IMR-90 (cell line): ENCODE data around the gene GLRX2. TPM values are rescaled to one million over a fixed set of nuclear protein-coding genes. Genes with fewer than 3 reads are reported as not detected.

Source experiments
- ATAC-seq: fragments of 200-7000 bp; cut with Tn5 transposase; 2 replicates; pipeline ENCODE4 v1.9.1; 2020; ENCODE audit warnings: low read depth, mild to moderate bottlenecking, moderate library complexity
- BruUV-seq: library from RNA; stranded (reverse); fragments of 400-500 nt; replicated peaks from 2 replicates; lab custom pipeline; 2021; lab: Mats Ljungman, UMichigan
- CTCF ChIA-PET: fragments of 300-600 bp; formaldehyde crosslinking; extraction: SDS; loops from one replicate; lab custom pipeline; 2021; ENCODE audit warnings: antibody characterized with exemption; lab: Yijun Ruan, JAX
- POLR2A ChIA-PET: fragments of 300-600 bp; sonication (Branson Sonifier 250); formaldehyde crosslinking; loops from one replicate; lab custom pipeline; 2022; ENCODE audit warnings: antibody characterized with exemption; ENCODE audit not compliant: unreplicated experiment; lab: Charles Lee
- DNase-seq: peaks from one replicate; pipeline ENCODE4 v3.0.0; 2013
- H2AFZ ChIP-seq: replicated peaks from 2 replicates; pipeline ENCODE3; 2013; ENCODE audit warnings: low read length, mild to moderate bottlenecking; ENCODE audit not compliant: poor library complexity
- H2AK5ac ChIP-seq: 2 replicates; pipeline ENCODE4 v1.6.1; 2013; ENCODE audit warnings: low read depth, low read length, inconsistent platforms
- H2AK9ac ChIP-seq: replicated peaks from 2 replicates; pipeline ENCODE3; 2013; ENCODE audit warnings: mild to moderate bottlenecking, low read depth, low read length, moderate library complexity; ENCODE audit not compliant: poor library complexity
- H2BK120ac ChIP-seq: 2 replicates; pipeline ENCODE4 v1.6.1; 2013; ENCODE audit warnings: low read depth, low read length, inconsistent platforms
- H2BK15ac ChIP-seq: 3 replicates; pipeline ENCODE4 v1.6.1; 2013; ENCODE audit warnings: low read depth, low read length, inconsistent platforms
- H2BK20ac ChIP-seq: 2 replicates; pipeline ENCODE4 v1.6.1; 2013; ENCODE audit warnings: low read depth, mild to moderate bottlenecking, inconsistent platforms, low read length, moderate library complexity
- H2BK5ac ChIP-seq: 2 replicates; pipeline ENCODE4 v1.6.1; 2013; ENCODE audit warnings: mild to moderate bottlenecking, low read depth, low read length, inconsistent platforms; ENCODE audit not compliant: poor library complexity, severe bottlenecking
- H3K14ac ChIP-seq: replicated peaks from 2 replicates; pipeline ENCODE4 v1.6.1; 2013; ENCODE audit warnings: low read depth, low read length, inconsistent platforms
- H3K18ac ChIP-seq: 2 replicates; pipeline ENCODE4 v1.6.1; 2013; ENCODE audit warnings: low read depth, low read length, control low read depth
- H3K23ac ChIP-seq: 2 replicates; pipeline ENCODE4 v1.6.1; 2013; ENCODE audit warnings: low read depth, low read length, inconsistent platforms
- H3K27ac ChIP-seq: 2 replicates; pipeline ENCODE4 v1.5.1; 2013; ENCODE audit warnings: mild to moderate bottlenecking, control low read depth, low read length; ENCODE audit not compliant: insufficient read depth
- H3K27me3 ChIP-seq: 2 replicates; pipeline ENCODE4 v1.6.1; 2013; ENCODE audit warnings: low read length; ENCODE audit not compliant: control insufficient read depth, insufficient read depth
- H3K36me3 ChIP-seq: 2 replicates; pipeline ENCODE4 v1.6.1; 2013; ENCODE audit warnings: low read length, mixed read lengths; ENCODE audit not compliant: control insufficient read depth, insufficient read depth
- H3K4ac ChIP-seq: 2 replicates; pipeline ENCODE4 v1.6.1; 2013; ENCODE audit warnings: low read depth, low read length, inconsistent platforms
- H3K4me1 ChIP-seq: 2 replicates; pipeline ENCODE4 v1.6.1; 2013; ENCODE audit warnings: low read length, mixed read lengths; ENCODE audit not compliant: control insufficient read depth, insufficient read depth
- H3K4me2 ChIP-seq: 2 replicates; pipeline ENCODE4 v1.6.1; 2013; ENCODE audit warnings: low read depth, mild to moderate bottlenecking, control low read depth, low read length, moderate library complexity
- H3K4me3 ChIP-seq: 2 replicates; pipeline ENCODE4 v1.5.1; 2013; ENCODE audit warnings: low read depth, mild to moderate bottlenecking, control low read depth, low read length, moderate library complexity; ENCODE audit not compliant: insufficient read depth
- H3K56ac ChIP-seq: 2 replicates; pipeline ENCODE4 v1.6.1; 2013; ENCODE audit warnings: low read length, inconsistent platforms; ENCODE audit not compliant: insufficient read depth; ENCODE audit errors: extremely low read depth
- H3K79me1 ChIP-seq, 2 experiments: 2 replicates each; pipeline ENCODE4 v1.6.1; 2013; ENCODE audit warnings: low read length in 2 of 2, inconsistent platforms in 1 of 2, low read depth in 1 of 2
- H3K9ac ChIP-seq: 2 replicates; pipeline ENCODE4 v1.6.1; 2013; ENCODE audit warnings: low read depth, low read length, control low read depth
- H3K9me1 ChIP-seq: 2 replicates; pipeline ENCODE4 v1.6.1; 2013; ENCODE audit warnings: low read length, inconsistent platforms; ENCODE audit not compliant: insufficient read depth
- H3K9me3 ChIP-seq: 2 replicates; pipeline ENCODE4 v1.6.1; 2013; ENCODE audit warnings: low read length; ENCODE audit not compliant: control insufficient read depth, insufficient read depth
- H4K20me1 ChIP-seq: 2 replicates; pipeline ENCODE4 v1.6.1; 2013; ENCODE audit warnings: low read length, inconsistent platforms; ENCODE audit not compliant: insufficient read depth
- H4K5ac ChIP-seq: 2 replicates; pipeline ENCODE4 v1.6.1; 2013; ENCODE audit warnings: mild to moderate bottlenecking, low read depth, low read length, control low read depth
- H4K8ac ChIP-seq, 2 experiments: 2 replicates each; pipeline ENCODE4 v1.6.1; 2013; ENCODE audit warnings: low read depth in 2 of 2, low read length in 2 of 2, control low read depth in 1 of 2, inconsistent platforms in 1 of 2
- H4K91ac ChIP-seq: 2 replicates; pipeline ENCODE4 v1.6.1; 2013; ENCODE audit warnings: low read depth, low read length, inconsistent platforms; ENCODE audit not compliant: insufficient read depth
- BHLHE40 ChIP-seq: fragments of 150-350 bp; IDR thresholded peaks from 2 replicates; pipeline ENCODE4 v1.6.1; 2016; ENCODE audit warnings: mild to moderate bottlenecking, low read depth, low read length
- MXI1 ChIP-seq: IDR thresholded peaks from 2 replicates; pipeline ENCODE4 v1.6.1; 2012; ENCODE audit warnings: low read depth, mild to moderate bottlenecking, low read length, moderate library complexity, borderline replicate concordance
- NFE2L2 ChIP-seq: fragments of 150-350 bp; IDR thresholded peaks from 2 replicates; pipeline ENCODE4 v1.6.1; 2016; ENCODE audit warnings: low read depth, mild to moderate bottlenecking, low read length
- RAD21 ChIP-seq: IDR thresholded peaks from 2 replicates; pipeline ENCODE4 v1.6.1; 2012; ENCODE audit warnings: low read length, improper control_type of control experiment
- RFX5 ChIP-seq: IDR thresholded peaks from 2 replicates; pipeline ENCODE4 v1.8.0; 2012; ENCODE audit warnings: low read depth, mild to moderate bottlenecking, low read length, moderate library complexity
- WGBS, 2 experiments: methylation state at CpG; one replicate each; pipeline versions ENCODE4 v1.1.5 to v1.1.7; 2013; ENCODE audit warnings: missing lambda C conversion rate in 2 of 2; ENCODE audit not compliant: insufficient read length in 1 of 2; ENCODE audit errors: extremely low coverage in 2 of 2; 5-methylcytosine and 5-hydroxymethylcytosine counted together
- dilution Hi-C: fragments of 300-500 bp; cut with HindIII; formaldehyde crosslinking; loops from one replicate; pipeline ENCODE4 v1.14.3; 2018; ENCODE audit warnings: low sequenced_read_pairs; ENCODE audit not compliant: unreplicated experiment
- in situ Hi-C: fragments of 300-500 bp; cut with MboI; formaldehyde crosslinking; loops from 3 replicates; pipeline ENCODE4 v1.14.3; 2019; ENCODE audit warnings: low sequenced_read_pairs, inconsistent platforms, mixed read lengths
- intact Hi-C: fragments of 100-400 bp; cut with micrococcal nuclease; formaldehyde crosslinking; loops from 2 replicates; pipeline ENCODE4 v1.10.0; 2022
- polyA plus RNA-seq, 3 experiments: library from polyadenylated mRNA; depleted of rRNA; stranded (reverse); fragments of >200 nt; gene quantifications; 2 replicates each; pipeline ENCODE4 v1.2.3, GENCODE V29; 2012; ENCODE audit warnings: low replicate concordance in 1 of 3
- total RNA-seq: library from RNA; depleted of rRNA; stranded (reverse); fragments of >200 nt; gene quantifications from 2 replicates; pipeline ENCODE4 v1.2.3, GENCODE V29; 2012
- TF ChIP-seq, protein P1 (sequence below): conservative IDR thresholded peaks from 2 replicates; pipeline ENCODE4 v1.5.1; 2012; ENCODE audit warnings: mild to moderate bottlenecking, low read depth, low read length, improper control_type of control experiment

GLRX2 gene
- total and polyA plus RNA-seq, 2 of the 4 experiments (the other 2 are of a cell fraction) = 2.0 to 15.9 TPM

DNA sequence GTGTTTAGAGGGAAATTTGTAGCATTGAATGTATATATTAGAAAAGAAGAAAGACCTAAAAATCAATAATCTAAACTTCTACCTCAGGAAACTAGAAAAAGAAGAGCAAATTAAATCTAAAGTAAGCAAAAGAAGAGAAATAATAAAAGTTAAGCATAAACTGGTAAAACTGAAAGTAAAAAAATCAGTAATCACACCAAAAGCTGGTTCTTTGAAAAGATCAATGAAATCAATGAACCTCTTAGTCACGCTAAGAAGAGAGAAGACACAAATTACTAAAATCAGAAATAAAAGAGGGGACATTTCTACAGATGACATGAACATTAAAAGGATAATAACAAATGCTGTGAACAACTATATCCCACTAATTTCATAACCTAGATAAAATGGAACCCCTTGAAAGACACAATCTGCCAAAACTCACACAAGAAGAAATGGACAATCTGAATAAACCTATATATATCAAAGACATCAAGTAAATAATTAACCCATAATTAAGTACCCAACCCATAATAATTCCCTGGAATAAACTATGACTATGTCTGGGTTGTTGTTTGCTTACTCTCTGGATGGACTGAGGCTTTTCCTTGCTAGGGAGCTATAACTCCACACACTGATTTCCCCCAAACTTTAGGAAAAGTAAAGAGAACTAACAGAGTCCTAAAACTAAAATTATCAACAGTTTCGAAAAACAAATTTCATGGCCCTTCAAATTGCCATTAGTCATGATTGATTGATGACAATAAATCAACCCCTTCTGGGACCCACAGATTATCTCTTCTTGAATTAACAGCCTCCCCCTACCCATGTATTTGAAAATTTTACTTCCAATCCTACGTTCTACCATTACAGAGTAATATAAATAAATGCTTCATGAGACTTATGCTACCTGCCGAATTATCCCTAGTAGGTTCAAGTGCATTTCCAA lies 13.9 kb upstream of the GLRX2 start:
- 67% methylated on average over 1 of the region's 4 CpGs; no CpG with 5 or more reads in 1 of the 2 experiments for WGBS, 2 experiments

More for the DNA sequence above, 13.9 kb upstream of the GLRX2 start:
- intact Hi-C loops (no loop called here), dilution Hi-C loops (no loop called here), in situ Hi-C loops (loop anchor here (10.0 kb wide), 1 partner anchor 644 kb away; no protein-coding TSS in a partner anchor)
- CTCF ChIA-PET = interaction anchor here (0.6 kb wide), 1 partner anchor 299 kb away, joined by 4 read pairs; no protein-coding TSS in a partner anchor
- Histone ChIP-seq H3K4me3 (no peak overlapping the region), H2BK15ac (no peak overlapping the region), H3K18ac (no peak overlapping the region), H2AK9ac (no peak overlapping the region), H3K36me3 (no peaks in the 10 kb centered on the region), H2BK20ac (no peak overlapping the region), H2BK120ac (no peak overlapping the region), H4K5ac (no peak overlapping the region), H2AK5ac (no peak overlapping the region), H4K20me1 (peaks cover 4% of the 10 kb centered on the region; the same call in 1 of the 2 replicates), H3K56ac (no peak overlapping the region), H3K27me3 (no peaks in the 10 kb centered on the region), H3K9me3 (no peaks in the 10 kb centered on the region), H3K79me1 (peaks cover 0 to 16% of the 10 kb centered on the region in 2 experiments; a peak in 1 of 4 replicates), H2AFZ (no peak overlapping the region), H2BK5ac (no peak overlapping the region), H3K9me1 (0 out of 2 replicates have a peak, but pooled peaks cover 2% of the 10 kb centered on the region), H4K8ac (no peak overlapping the region), H3K4me2 (no peak overlapping the region), H3K9ac (no peak overlapping the region), H3K4ac (no peak overlapping the region), H3K27ac (no peak overlapping the region), H3K14ac (no peak overlapping the region), H3K23ac (no peak overlapping the region), H4K91ac (no peak overlapping the region), H3K4me1 (peaks cover 4% of the 10 kb centered on the region)
- TF ChIP-seq, protein P1, sequence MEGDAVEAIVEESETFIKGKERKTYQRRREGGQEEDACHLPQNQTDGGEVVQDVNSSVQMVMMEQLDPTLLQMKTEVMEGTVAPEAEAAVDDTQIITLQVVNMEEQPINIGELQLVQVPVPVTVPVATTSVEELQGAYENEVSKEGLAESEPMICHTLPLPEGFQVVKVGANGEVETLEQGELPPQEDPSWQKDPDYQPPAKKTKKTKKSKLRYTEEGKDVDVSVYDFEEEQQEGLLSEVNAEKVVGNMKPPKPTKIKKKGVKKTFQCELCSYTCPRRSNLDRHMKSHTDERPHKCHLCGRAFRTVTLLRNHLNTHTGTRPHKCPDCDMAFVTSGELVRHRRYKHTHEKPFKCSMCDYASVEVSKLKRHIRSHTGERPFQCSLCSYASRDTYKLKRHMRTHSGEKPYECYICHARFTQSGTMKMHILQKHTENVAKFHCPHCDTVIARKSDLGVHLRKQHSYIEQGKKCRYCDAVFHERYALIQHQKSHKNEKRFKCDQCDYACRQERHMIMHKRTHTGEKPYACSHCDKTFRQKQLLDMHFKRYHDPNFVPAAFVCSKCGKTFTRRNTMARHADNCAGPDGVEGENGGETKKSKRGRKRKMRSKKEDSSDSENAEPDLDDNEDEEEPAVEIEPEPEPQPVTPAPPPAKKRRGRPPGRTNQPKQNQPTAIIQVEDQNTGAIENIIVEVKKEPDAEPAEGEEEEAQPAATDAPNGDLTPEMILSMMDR = no peak
- TF ChIP-seq RAD21 (no peak), RFX5 (no peak), MXI1 (no peak), BHLHE40 (no peak), NFE2L2 (no peak)
- no peak for ATAC-seq
- no TSS peak for BruUV-seq
- no peak for DNase-seq
- POLR2A ChIA-PET = no interaction called here
